HFF-Myc (cell line): ENCODE measurements around the gene MAPK8IP3.
A peak's percentile ranks its signal among the peaks of the same experiment; 100 is the strongest.

Source experiments
- DNase-seq: peaks from one replicate; pipeline ENCODE4 v3.0.0-alpha.2; 2011; ENCODE audit warnings: low read depth; ENCODE audit errors: extremely low read depth
- H3K4me3 ChIP-seq: replicated peaks from 2 replicates; pipeline ENCODE4 v1.5.1; 2011; ENCODE audit warnings: low read depth, mild to moderate bottlenecking, control low read depth, low read length
- CTCF ChIP-seq: IDR thresholded peaks from 2 replicates; pipeline ENCODE4 v1.5.1; 2012; ENCODE audit warnings: mild to moderate bottlenecking, low read depth, low read length, control low read depth; ENCODE audit errors: missing control alignments

MAPK8IP3 gene

GRCh38 chr16:1762879-1763520, 57.0 kb downstream of the MAPK8IP3 start:
- H3K4me3 ChIP-seq, result no peak overlapping the region
- no peak for TF ChIP-seq CTCF
- DNase-seq, result no peak

GRCh38 chr16:1763521-1764511, 57.8 kb downstream of the MAPK8IP3 start:
- peak; percentile 47 for TF ChIP-seq CTCF
- no peak for DNase-seq
- H3K4me3 ChIP-seq, result no peak overlapping the region

DNA sequence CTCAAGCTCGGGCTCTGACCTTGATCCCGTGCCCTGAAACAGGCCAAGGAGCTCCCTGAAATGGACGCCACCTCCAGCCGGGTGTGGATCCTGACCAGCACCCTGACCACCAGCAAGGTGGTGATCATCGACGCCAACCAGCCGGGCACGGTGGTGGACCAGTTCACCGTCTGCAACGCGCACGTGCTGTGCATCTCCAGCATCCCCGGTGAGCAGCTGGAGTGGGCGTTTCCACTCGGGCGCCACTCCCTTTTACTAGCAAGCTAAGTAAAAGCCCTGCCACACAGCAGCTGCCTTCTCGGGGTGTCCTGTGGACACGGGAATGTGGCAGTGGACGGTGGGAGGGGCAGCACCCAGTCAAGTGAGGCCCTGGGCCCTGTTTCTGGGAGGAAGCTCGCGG, 59.0 kb downstream of the MAPK8IP3 start:
- H3K4me3 ChIP-seq, result no peak overlapping the region
- TF ChIP-seq CTCF, result no peak
- DNase-seq, result no peak

- no peak overlapping the region for H3K4me3 ChIP-seq
- no peak for TF ChIP-seq CTCF
- DNase-seq, result no peak
Observed at GRCh38 chr16:1765826-1766225, 59.8 kb downstream of the MAPK8IP3 start.

GRCh38 chr16:1766231-1766630, 60.2 kb downstream of the MAPK8IP3 start:
- H3K4me3 ChIP-seq, result no peak overlapping the region
- no peak for DNase-seq
- TF ChIP-seq CTCF, result no peak

DNA sequence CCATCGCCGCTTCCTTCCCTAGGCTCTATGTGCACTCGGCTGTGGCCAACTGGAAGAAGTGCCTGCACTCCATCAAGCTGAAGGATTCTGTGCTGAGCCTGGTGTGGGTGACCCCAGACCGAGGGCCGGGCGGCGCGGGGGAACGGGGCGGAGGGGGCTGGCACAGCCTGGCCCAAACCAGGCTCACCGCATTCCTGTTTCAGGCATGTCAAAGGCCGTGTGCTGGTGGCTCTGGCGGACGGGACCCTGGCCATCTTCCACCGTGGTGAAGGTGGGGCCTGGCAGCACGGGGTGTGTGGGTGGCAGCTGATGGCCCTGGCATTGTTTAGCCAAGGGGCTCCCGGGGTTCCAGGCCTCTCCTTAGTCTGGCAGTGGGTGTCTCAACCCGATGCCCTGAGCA, 60.7 kb downstream of the MAPK8IP3 start:
- no peak for DNase-seq
- no peak overlapping the region for H3K4me3 ChIP-seq
- no peak for TF ChIP-seq CTCF
